ENCODE results near the gene TCHP. TPM values are rescaled to one million over a fixed set of nuclear protein-coding genes. Genes with fewer than 3 reads are reported as not detected.

TCHP gene
- total and polyA plus RNA-seq, 2 of the 13 experiments (the other 11 are each of a cell fraction or from before 2014, with no cell fraction given) = 6.7 to 12.2 TPM

- TF ChIP-seq ZNF7 (CRISPR knock-in tag; IDR thresholded peaks at IDR 0.05) (no peak), HNF1B (CRISPR knock-in tag; IDR thresholded peaks at IDR 0.05) (no peak), UBTF (CRISPR knock-in tag; IDR thresholded peaks at IDR 0.05) (no peak), PHF20 (CRISPR knock-in tag; IDR thresholded peaks at IDR 0.05) (no peak), CHD2 (IDR thresholded peaks at IDR 0.05; ENCODE audit: low read depth, low read length) (no peak), ZFP37 (CRISPR knock-in tag; IDR thresholded peaks at IDR 0.05; ENCODE audit: borderline replicate concordance) (no peak), ZNF570 (CRISPR knock-in tag; IDR thresholded peaks at IDR 0.05; ENCODE audit: borderline replicate concordance) (no peak), KDM2A (CRISPR knock-in tag; IDR thresholded peaks at IDR 0.05; ENCODE audit: borderline replicate concordance, low read depth) (no peak), RARG (CRISPR knock-in tag; IDR thresholded peaks at IDR 0.05; ENCODE audit: low read depth) (no peak), KAT7 (CRISPR knock-in tag; IDR thresholded peaks at IDR 0.05; ENCODE audit: borderline replicate concordance) (no peak)
- TF ChIP-seq, protein P1, sequence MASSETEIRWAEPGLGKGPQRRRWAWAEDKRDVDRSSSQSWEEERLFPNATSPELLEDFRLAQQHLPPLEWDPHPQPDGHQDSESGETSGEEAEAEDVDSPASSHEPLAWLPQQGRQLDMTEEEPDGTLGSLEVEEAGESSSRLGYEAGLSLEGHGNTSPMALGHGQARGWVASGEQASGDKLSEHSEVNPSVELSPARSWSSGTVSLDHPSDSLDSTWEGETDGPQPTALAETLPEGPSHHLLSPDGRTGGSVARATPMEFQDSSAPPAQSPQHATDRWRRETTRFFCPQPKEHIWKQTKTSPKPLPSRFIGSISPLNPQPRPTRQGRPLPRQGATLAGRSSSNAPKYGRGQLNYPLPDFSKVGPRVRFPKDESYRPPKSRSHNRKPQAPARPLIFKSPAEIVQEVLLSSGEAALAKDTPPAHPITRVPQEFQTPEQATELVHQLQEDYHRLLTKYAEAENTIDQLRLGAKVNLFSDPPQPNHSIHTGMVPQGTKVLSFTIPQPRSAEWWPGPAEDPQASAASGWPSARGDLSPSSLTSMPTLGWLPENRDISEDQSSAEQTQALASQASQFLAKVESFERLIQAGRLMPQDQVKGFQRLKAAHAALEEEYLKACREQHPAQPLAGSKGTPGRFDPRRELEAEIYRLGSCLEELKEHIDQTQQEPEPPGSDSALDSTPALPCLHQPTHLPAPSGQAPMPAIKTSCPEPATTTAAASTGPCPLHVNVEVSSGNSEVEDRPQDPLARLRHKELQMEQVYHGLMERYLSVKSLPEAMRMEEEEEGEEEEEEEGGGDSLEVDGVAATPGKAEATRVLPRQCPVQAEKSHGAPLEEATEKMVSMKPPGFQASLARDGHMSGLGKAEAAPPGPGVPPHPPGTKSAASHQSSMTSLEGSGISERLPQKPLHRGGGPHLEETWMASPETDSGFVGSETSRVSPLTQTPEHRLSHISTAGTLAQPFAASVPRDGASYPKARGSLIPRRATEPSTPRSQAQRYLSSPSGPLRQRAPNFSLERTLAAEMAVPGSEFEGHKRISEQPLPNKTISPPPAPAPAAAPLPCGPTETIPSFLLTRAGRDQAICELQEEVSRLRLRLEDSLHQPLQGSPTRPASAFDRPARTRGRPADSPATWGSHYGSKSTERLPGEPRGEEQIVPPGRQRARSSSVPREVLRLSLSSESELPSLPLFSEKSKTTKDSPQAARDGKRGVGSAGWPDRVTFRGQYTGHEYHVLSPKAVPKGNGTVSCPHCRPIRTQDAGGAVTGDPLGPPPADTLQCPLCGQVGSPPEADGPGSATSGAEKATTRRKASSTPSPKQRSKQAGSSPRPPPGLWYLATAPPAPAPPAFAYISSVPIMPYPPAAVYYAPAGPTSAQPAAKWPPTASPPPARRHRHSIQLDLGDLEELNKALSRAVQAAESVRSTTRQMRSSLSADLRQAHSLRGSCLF (CRISPR knock-in tag; IDR thresholded peaks at IDR 0.05; ENCODE audit: borderline replicate concordance) = no peak
- TF ChIP-seq, protein P2, sequence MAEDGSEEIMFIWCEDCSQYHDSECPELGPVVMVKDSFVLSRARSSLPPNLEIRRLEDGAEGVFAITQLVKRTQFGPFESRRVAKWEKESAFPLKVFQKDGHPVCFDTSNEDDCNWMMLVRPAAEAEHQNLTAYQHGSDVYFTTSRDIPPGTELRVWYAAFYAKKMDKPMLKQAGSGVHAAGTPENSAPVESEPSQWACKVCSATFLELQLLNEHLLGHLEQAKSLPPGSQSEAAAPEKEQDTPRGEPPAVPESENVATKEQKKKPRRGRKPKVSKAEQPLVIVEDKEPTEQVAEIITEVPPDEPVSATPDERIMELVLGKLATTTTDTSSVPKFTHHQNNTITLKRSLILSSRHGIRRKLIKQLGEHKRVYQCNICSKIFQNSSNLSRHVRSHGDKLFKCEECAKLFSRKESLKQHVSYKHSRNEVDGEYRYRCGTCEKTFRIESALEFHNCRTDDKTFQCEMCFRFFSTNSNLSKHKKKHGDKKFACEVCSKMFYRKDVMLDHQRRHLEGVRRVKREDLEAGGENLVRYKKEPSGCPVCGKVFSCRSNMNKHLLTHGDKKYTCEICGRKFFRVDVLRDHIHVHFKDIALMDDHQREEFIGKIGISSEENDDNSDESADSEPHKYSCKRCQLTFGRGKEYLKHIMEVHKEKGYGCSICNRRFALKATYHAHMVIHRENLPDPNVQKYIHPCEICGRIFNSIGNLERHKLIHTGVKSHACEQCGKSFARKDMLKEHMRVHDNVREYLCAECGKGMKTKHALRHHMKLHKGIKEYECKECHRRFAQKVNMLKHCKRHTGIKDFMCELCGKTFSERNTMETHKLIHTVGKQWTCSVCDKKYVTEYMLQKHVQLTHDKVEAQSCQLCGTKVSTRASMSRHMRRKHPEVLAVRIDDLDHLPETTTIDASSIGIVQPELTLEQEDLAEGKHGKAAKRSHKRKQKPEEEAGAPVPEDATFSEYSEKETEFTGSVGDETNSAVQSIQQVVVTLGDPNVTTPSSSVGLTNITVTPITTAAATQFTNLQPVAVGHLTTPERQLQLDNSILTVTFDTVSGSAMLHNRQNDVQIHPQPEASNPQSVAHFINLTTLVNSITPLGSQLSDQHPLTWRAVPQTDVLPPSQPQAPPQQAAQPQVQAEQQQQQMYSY (CRISPR knock-in tag; IDR thresholded peaks at IDR 0.05) = no peak
- TF ChIP-seq, protein P3, sequence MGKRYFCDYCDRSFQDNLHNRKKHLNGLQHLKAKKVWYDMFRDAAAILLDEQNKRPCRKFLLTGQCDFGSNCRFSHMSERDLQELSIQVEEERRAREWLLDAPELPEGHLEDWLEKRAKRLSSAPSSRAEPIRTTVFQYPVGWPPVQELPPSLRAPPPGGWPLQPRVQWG (CRISPR knock-in tag; IDR thresholded peaks at IDR 0.05; ENCODE audit: borderline replicate concordance, low read depth) = no peak
Observed at GRCh38 chr12:109944561-109945359, 44.7 kb downstream of the TCHP start (continued).

Data from HepG2 (cell line).